ENCODE measurements around the gene ANKRD11.

The ANKRD11 gene

DNA sequence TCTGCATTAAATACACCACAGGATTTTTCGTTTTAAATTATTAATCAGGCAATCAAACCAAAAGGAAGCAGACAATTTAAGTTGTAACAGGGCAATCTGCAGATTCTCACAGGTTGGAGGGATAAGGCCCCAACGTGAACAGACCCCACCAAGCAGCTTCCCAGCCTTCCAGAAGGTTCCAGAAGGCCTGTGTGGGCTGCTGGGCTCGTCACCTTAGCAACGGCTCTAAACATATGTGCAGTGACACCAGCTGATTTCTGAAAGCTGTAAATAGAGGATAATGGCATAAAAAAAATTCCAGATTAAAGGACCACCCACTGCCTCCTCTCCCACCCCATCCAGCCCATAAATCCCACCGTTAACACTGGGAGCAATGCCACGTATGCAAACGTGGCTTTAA is 149.1 kb downstream of the ANKRD11 start:
- Histone ChIP-seq H3K9me3 (ENCODE audit: insufficient read depth, low read depth, low read length) (no peaks in the 10 kb centered on the region), H3K79me2 (ENCODE audit: insufficient read depth, low read length) (peaks cover 98% of the 10 kb centered on the region), H3K9ac (ENCODE audit: low read depth, low read length, poor library complexity, severe bottlenecking) (no peak overlapping the region), H3K4me1 (ENCODE audit: insufficient read depth, low read length, poor library complexity, severe bottlenecking) (no peaks in the 10 kb centered on the region), H2AFZ (ENCODE audit: low read length) (no peak overlapping the region), H3F3A (ENCODE audit: low read depth) (no peaks in the 10 kb centered on the region), H4K20me1 (ENCODE audit: insufficient read depth, low read length, poor library complexity, severe bottlenecking) (peaks cover 61% of the 10 kb centered on the region), H3K9me2 (replicated peaks; ENCODE audit: low read depth, low read length) (no peaks in the 10 kb centered on the region), H3K4me3 (ENCODE audit: low read length, poor library complexity, severe bottlenecking) (no peak overlapping the region), H3K36me3 (ENCODE audit: insufficient read depth, low read length) (no peaks in the 10 kb centered on the region), H3K27me3 (ENCODE audit: insufficient read depth, low read length, poor library complexity, severe bottlenecking) (no peaks in the 10 kb centered on the region), H3K4me2 (ENCODE audit: low read depth, low read length, poor library complexity, severe bottlenecking) (no peak overlapping the region)
- TF ChIP-seq, protein P1, sequence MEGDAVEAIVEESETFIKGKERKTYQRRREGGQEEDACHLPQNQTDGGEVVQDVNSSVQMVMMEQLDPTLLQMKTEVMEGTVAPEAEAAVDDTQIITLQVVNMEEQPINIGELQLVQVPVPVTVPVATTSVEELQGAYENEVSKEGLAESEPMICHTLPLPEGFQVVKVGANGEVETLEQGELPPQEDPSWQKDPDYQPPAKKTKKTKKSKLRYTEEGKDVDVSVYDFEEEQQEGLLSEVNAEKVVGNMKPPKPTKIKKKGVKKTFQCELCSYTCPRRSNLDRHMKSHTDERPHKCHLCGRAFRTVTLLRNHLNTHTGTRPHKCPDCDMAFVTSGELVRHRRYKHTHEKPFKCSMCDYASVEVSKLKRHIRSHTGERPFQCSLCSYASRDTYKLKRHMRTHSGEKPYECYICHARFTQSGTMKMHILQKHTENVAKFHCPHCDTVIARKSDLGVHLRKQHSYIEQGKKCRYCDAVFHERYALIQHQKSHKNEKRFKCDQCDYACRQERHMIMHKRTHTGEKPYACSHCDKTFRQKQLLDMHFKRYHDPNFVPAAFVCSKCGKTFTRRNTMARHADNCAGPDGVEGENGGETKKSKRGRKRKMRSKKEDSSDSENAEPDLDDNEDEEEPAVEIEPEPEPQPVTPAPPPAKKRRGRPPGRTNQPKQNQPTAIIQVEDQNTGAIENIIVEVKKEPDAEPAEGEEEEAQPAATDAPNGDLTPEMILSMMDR (conservative IDR thresholded peaks at IDR 0.05; ENCODE audit: low read length), result no peak
- TF ChIP-seq EZH2phosphoT487 (IDR thresholded peaks at IDR 0.05; ENCODE audit: borderline replicate concordance), result no peak

DNA sequence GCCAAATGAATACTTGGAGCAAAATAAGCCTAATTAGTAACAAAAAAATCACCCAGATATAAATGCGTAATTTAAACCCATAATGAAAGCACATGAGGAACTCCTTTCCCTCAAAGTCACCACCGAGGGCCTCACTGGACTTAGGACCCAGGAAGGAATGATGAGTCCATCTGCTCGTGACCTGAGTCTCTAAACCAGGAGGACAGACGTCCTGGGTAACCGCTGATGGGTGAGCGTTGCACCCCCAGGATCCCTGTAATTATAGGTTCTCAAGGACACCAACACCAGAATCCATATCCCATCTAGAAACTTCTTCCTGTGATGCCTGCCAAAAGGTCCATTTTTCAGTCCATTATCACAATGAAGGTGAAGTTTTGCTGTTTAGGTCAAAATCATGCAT is 151.5 kb downstream of the ANKRD11 start:
- Histone ChIP-seq H3K4me1 (ENCODE audit: insufficient read depth, low read length, poor library complexity, severe bottlenecking) (no peaks in the 10 kb centered on the region), H3K4me3 (ENCODE audit: low read length, poor library complexity, severe bottlenecking) (no peak overlapping the region), H3K27me3 (ENCODE audit: insufficient read depth, low read length, poor library complexity, severe bottlenecking) (no peaks in the 10 kb centered on the region), H3K9me3 (ENCODE audit: insufficient read depth, low read depth, low read length) (no peaks in the 10 kb centered on the region), H3K36me3 (ENCODE audit: insufficient read depth, low read length) (no peaks in the 10 kb centered on the region), H3K9me2 (replicated peaks; ENCODE audit: low read depth, low read length) (no peaks in the 10 kb centered on the region), H3K4me2 (ENCODE audit: low read depth, low read length, poor library complexity, severe bottlenecking) (no peak overlapping the region), H3F3A (ENCODE audit: low read depth) (no peaks in the 10 kb centered on the region), H2AFZ (ENCODE audit: low read length) (no peak overlapping the region), H3K9ac (ENCODE audit: low read depth, low read length, poor library complexity, severe bottlenecking) (no peak overlapping the region), H3K79me2 (ENCODE audit: insufficient read depth, low read length) (peaks cover 96% of the 10 kb centered on the region), H4K20me1 (ENCODE audit: insufficient read depth, low read length, poor library complexity, severe bottlenecking) (peaks cover 66% of the 10 kb centered on the region)
- TF ChIP-seq EZH2phosphoT487 (IDR thresholded peaks at IDR 0.05; ENCODE audit: borderline replicate concordance), result no peak

DNA sequence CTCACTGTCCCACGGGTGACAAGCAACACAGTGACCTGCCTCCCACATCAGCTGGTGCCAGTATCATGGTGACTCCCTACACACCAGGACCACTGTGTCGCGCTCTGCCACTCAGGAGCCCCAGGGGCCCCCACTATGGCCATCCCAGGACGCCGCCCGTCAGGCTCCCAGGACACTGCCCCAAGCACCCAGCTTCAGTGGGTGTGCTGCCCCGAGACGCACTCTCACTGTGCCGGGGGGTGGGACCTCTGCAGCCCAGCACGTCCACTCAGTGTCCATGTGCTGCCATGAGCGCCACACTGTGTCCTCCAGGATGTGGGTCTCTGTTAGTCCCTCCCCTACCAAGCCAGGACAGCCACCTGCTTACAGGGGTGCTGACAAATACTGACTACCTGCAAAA is 152.4 kb downstream of the ANKRD11 start:
- Histone ChIP-seq H3K27me3 (ENCODE audit: insufficient read depth, low read length, poor library complexity, severe bottlenecking) (no peaks in the 10 kb centered on the region), H4K20me1 (ENCODE audit: insufficient read depth, low read length, poor library complexity, severe bottlenecking) (peaks cover 65% of the 10 kb centered on the region), H3K9ac (ENCODE audit: low read depth, low read length, poor library complexity, severe bottlenecking) (no peak overlapping the region), H2AFZ (ENCODE audit: low read length) (no peak overlapping the region), H3K79me2 (ENCODE audit: insufficient read depth, low read length) (peaks cover 95% of the 10 kb centered on the region), H3F3A (ENCODE audit: low read depth) (no peaks in the 10 kb centered on the region), H3K4me1 (ENCODE audit: insufficient read depth, low read length, poor library complexity, severe bottlenecking) (no peaks in the 10 kb centered on the region), H3K4me3 (ENCODE audit: low read length, poor library complexity, severe bottlenecking) (no peak overlapping the region), H3K4me2 (ENCODE audit: low read depth, low read length, poor library complexity, severe bottlenecking) (no peak overlapping the region), H3K9me2 (replicated peaks; ENCODE audit: low read depth, low read length) (no peaks in the 10 kb centered on the region), H3K36me3 (ENCODE audit: insufficient read depth, low read length) (no peaks in the 10 kb centered on the region), H3K9me3 (ENCODE audit: insufficient read depth, low read depth, low read length) (no peaks in the 10 kb centered on the region)
- TF ChIP-seq, protein P1 (conservative IDR thresholded peaks at IDR 0.05; ENCODE audit: low read length), result no peak
- no peak for TF ChIP-seq EZH2phosphoT487 (IDR thresholded peaks at IDR 0.05; ENCODE audit: borderline replicate concordance)

DNA sequence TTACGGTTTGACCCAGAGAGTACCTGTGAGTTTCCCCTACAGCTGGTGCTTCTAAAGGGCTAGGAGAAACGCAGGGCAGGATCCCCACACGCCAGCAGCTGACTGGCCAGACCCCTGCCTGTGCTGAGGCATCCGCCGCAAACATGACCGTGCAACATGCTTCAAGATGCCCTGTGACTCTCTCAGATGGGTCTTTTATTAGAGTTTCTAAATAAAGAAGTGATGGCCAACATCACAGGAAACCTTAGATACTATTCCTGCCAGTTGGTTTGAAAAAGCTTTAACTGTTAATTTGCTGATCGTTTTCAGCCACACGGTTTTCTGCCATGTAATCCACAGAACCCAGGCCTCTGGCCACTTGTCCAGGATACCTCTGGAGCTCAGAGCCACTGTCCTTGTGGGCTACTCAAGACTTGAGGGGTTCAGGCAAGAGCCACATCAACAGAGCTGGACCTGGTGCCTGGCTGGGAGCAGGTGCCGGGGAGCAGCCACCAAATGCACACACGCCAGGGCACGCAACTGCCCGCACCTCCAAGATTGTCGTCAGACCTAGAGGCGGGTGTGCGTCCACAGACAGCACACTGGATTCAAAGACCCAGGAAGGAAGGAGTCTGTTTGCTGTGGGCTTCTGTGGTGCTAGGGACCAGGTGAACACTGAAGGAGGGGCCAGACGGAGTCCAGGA is 154.4 kb downstream of the ANKRD11 start:
- Histone ChIP-seq H3K4me2 (ENCODE audit: low read depth, low read length, poor library complexity, severe bottlenecking) (no peak overlapping the region), H3K9me3 (ENCODE audit: insufficient read depth, low read depth, low read length) (no peaks in the 10 kb centered on the region), H3K4me3 (ENCODE audit: low read length, poor library complexity, severe bottlenecking) (no peak overlapping the region), H3K4me1 (ENCODE audit: insufficient read depth, low read length, poor library complexity, severe bottlenecking) (no peaks in the 10 kb centered on the region), H3K9me2 (replicated peaks; ENCODE audit: low read depth, low read length) (no peaks in the 10 kb centered on the region), H4K20me1 (ENCODE audit: insufficient read depth, low read length, poor library complexity, severe bottlenecking) (peaks cover 68% of the 10 kb centered on the region), H3K79me2 (ENCODE audit: insufficient read depth, low read length) (peaks cover 95% of the 10 kb centered on the region), H2AFZ (ENCODE audit: low read length) (no peak overlapping the region), H3K27me3 (ENCODE audit: insufficient read depth, low read length, poor library complexity, severe bottlenecking) (no peaks in the 10 kb centered on the region), H3K36me3 (ENCODE audit: insufficient read depth, low read length) (no peaks in the 10 kb centered on the region), H3F3A (ENCODE audit: low read depth) (no peaks in the 10 kb centered on the region), H3K9ac (ENCODE audit: low read depth, low read length, poor library complexity, severe bottlenecking) (no peak overlapping the region)
- TF ChIP-seq EZH2phosphoT487 (IDR thresholded peaks at IDR 0.05; ENCODE audit: borderline replicate concordance), result no peak

Measured in Loucy (cell line).